ENCODE results near the gene CXorf49. TPM values are rescaled to one million over a fixed set of nuclear protein-coding genes. Genes with fewer than 3 reads are reported as not detected.

The CXorf49 gene
- total RNA-seq, 1 donor from 2014 or later: not detected

GRCh38 chrX:71667328-71668247 is 50.5 kb downstream of the CXorf49 start, which contains the start of gene LOC101059915:
Gene LOC101059915 (plus strand): TSS chrX:71667546.
- intact Hi-C loops (cut with micrococcal nuclease): no loop called here
- H3K9me3 Mint-ChIP-seq: no peaks in the 10 kb centered on the region
- no peak for DNase-seq (ENCODE audit: low spot score)
- no peak within 1 kb of the TSS for H3K4me3 Mint-ChIP-seq
- peaks cover 3% of the 10 kb centered on the region for H3K27me3 Mint-ChIP-seq (ENCODE audit: insufficient read depth)
- no peaks in the 10 kb centered on the region for H3K36me3 Mint-ChIP-seq (ENCODE audit: low read depth)
- H3K4me1 Mint-ChIP-seq (ENCODE audit: low read depth): peaks cover 32% of the 10 kb centered on the region
- H3K27ac Mint-ChIP-seq: no peak within 1 kb of the TSS

DNA sequence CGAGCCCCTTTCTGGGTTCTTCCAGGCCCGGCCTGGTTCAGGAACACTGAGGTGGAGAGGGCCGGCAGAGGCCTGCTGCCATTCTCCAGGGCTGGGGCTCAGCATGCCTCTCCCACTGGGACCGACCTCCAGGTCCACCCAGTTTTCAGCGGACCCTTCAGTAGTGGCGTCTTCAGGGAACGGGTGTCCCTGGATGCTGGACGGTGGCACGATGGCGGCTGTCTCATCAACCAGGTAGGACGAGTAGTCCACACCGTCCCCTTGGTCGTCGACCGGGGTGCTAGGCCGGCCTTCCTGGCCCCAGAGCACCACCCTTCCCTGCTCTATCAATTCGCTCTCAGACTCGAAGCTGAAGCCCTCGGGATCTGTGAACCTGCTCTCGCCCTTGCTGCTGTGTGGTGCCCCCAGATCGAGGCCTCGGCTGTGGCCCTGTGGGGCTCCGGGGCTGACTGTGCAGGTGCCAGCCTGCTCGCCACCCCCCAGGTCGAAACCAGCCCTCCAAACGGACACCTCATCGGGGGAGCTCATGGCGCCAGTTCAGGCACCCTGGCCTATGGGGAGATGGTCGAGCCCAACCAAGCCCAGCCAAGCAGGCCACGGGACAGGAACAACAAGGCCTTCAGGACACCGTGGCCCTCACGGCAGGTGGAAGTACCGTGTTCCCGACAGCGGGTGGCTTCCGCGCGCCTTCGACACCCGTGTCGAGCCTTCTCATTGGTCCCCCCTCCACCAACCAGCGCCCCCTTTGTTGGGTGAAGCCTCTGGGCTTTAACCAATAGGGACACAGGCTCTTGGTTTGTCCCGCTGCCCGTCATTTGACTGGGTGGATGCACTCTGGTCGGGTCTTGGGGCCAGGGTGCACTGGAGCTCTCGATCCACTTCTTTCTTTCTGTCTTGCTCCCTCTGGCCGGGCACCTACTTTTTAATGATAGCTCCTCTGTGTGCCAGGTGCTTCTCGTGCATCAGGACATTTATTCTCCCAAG is 51.6 kb downstream of the CXorf49 start:
- Mint-ChIP-seq H3K9me3 (no peaks in the 10 kb centered on the region), H3K4me1 (ENCODE audit: low read depth) (peaks cover 33% of the 10 kb centered on the region), H3K36me3 (ENCODE audit: low read depth) (no peaks in the 10 kb centered on the region), H3K27me3 (ENCODE audit: insufficient read depth) (peaks cover 3% of the 10 kb centered on the region), H3K27ac (no peak overlapping the region), H3K4me3 (no peak overlapping the region)
- intact Hi-C loops (cut with micrococcal nuclease): no loop called here
- DNase-seq (ENCODE audit: low spot score): no peak

GRCh38 chrX:71665747-71666146 is 52.3 kb downstream of the CXorf49 start:
- Mint-ChIP-seq H3K4me3 (no peak overlapping the region), H3K27ac (no peak overlapping the region), H3K27me3 (ENCODE audit: insufficient read depth) (peaks cover 4% of the 10 kb centered on the region), H3K9me3 (no peaks in the 10 kb centered on the region), H3K36me3 (ENCODE audit: low read depth) (no peaks in the 10 kb centered on the region), H3K4me1 (ENCODE audit: low read depth) (peaks cover 30% of the 10 kb centered on the region)
- intact Hi-C loops (cut with micrococcal nuclease): no loop called here
- DNase-seq (ENCODE audit: low spot score): no peak

GRCh38 chrX:71664889-71665491 is 53.1 kb downstream of the CXorf49 start:
- Mint-ChIP-seq H3K36me3 (ENCODE audit: low read depth) (no peaks in the 10 kb centered on the region), H3K4me3 (no peak overlapping the region), H3K27me3 (ENCODE audit: insufficient read depth) (peaks cover 1% of the 10 kb centered on the region), H3K4me1 (ENCODE audit: low read depth) (peaks cover 24% of the 10 kb centered on the region), H3K27ac (no peak overlapping the region), H3K9me3 (no peaks in the 10 kb centered on the region)
- no peak for DNase-seq (ENCODE audit: low spot score)
- intact Hi-C loops (cut with micrococcal nuclease): no loop called here

Other genes with a start within 250 kb of the CXorf49 start
- 295 and 305 TPM in 2 replicates for gene OGT, start 185.2 kb downstream of the CXorf49 start, total RNA-seq
- 4.3 and 4.8 TPM in 2 replicates for gene GCNA, start 139.8 kb downstream of the CXorf49 start, total RNA-seq
- gene CXCR3, start 99.8 kb downstream of the CXorf49 start, total RNA-seq: 53.9 and 55.4 TPM in 2 replicates
- gene CXorf49B, start 45.1 kb upstream of the CXorf49 start, total RNA-seq: not detected in 2 replicates
- gene NHSL2, start 192.6 kb upstream of the CXorf49 start, total RNA-seq: 0.10 and 0.36 TPM in 2 replicates